ENCODE measurements around the gene RASGEF1B. TPM values are rescaled to one million over a fixed set of nuclear protein-coding genes. Genes with fewer than 3 reads are reported as not detected.
A peak's percentile ranks its signal among the peaks of the same experiment; 100 is the strongest.
"Not testable (repeated sequence)": the region's sequence is repeated elsewhere in the genome, so short reads cannot be mapped to it uniquely, and the experiment has no call there.

Gene RASGEF1B
- total RNA-seq, 2 experiments from 2014 or later, result 5.7 to 12.6 TPM

DNA sequence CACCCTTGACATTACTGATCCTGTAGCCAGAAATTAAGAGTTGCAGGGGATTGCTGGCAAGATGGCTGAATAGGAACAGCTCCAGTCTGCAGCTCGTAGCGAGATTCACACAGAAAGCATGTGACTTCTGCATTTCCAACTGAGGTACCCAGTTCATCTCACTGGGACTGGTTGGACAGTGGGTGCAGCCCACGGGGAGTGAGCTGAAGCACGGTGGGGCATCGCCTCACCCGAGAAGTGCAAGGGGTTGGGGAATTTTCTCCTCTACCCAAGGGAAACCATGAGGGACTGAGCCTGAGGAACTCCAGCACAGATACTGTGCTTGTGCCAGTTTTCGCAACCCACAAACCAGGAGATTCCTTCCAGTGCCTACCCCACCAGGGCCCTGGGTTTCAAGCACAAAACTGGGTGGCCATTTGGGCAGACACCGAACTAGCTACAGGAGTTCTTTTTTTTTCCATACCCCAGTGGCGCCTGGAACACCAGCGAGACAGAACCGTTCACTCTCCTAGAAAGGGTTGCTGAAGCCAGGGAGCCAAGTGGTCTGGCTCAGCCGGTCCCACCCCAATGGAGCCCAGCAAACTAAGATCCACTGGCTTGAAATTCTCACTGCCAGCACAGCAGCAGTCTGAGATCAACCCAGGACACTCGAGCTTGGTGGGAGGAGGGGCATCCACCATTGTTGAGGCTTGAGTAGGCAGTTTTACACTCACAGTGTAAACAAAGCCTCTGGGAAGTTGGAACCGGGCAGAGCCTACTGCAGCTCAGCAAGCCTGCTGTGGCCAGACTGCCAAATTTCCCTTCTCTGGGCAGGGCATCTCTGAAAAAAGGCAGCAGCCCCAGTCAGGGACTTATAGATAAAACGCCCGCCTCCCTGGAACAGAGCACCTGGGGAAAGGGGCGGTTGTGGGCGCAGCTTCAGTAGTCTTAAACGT lies 1.9 kb upstream of the RASGEF1B start:
- Histone ChIP-seq H3K4me1 (ENCODE audit: insufficient read depth, low read length, poor library complexity, severe bottlenecking) (peaks cover 28% of the 10 kb centered on the region), H3K27ac (ENCODE audit: low read depth, low read length, poor library complexity, severe bottlenecking) (peak overlapping the region; percentile 86), H3K4me3 (ENCODE audit: low read depth, low read length, poor library complexity, severe bottlenecking) (peak overlapping the region; percentile 84), H3K79me2 (ENCODE audit: insufficient read depth, low read depth, low read length) (peaks cover 26% of the 10 kb centered on the region), H2AFZ (ENCODE audit: low read length) (peak overlapping the region; percentile 89; the same call in 1 of the 2 replicates), H3K4me2 (ENCODE audit: low read length) (peak overlapping the region; percentile 91)
- not testable (repeated sequence) for H3K9me3 ChIP-seq (ENCODE audit: low read length); H3K36me3 ChIP-seq (ENCODE audit: insufficient read depth, low read length); BruUV-seq (replicated peaks); DNase-seq (ENCODE audit: low spot score); H3K9me2 ChIP-seq (ENCODE audit: insufficient read depth, low read length); H4K20me1 ChIP-seq (ENCODE audit: insufficient read depth, low read length)
- ChIA-PET POLR2A (interaction anchor here (0.6 to 3.8 kb wide), 15 partner anchors 11 to 409 kb away, joined by 3 to 21 read pairs (median 5); no protein-coding TSS in a partner anchor), CTCF (ENCODE audit: unreplicated experiment) (interaction anchor here (0.6 to 3.9 kb wide), 2 partner anchors 56 to 371 kb away, joined by 4 to 16 read pairs; no protein-coding TSS in a partner anchor)
- intact Hi-C loops (cut with micrococcal nuclease; ENCODE audit: unreplicated experiment), result loop anchor here (5.0 kb wide), 1 partner anchor 809 kb away; no protein-coding TSS in a partner anchor

DNA sequence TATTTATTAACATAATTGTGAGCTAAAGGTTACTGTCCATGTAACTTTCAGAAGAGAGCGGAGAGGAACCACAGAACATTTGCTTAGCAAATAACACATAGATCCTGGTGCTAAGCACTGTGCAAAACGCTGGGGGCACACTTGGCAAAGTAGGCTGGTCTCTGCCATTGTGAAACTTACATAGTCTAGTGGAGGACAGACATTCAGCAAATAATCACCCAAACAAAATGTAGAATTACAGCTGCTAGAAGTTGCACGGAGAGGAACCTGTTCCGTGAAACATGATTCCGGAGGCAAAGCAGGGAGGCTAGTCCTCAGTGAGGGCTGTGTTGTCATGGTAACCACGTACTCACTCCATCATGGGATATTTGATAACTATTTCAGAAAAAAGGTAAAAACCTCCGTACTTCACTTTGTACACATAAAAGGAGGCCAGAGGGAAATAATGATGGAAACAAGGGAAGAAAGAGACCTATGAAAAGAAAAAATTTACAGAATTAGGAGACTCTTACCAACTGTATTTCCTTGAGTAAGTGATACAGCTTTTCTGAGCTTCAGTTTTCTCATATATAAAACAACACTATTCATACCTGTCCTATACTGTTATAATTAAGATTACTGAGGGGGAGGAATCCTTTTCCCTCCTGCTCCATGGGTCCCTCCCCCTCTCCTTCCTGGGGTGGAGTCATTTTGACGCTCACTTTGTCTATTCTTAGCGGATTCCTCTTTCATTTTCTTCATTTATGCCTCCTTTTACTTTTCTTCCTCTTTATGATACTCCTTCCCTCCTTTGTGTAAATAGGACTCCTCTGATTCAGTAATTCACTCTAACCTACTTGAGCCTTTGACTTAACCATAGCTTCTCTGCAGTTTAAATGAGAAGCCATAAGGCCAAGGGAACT lies 825 bp upstream of the RASGEF1B start:
- ChIA-PET POLR2A (interaction anchor here (0.6 to 3.8 kb wide), 34 partner anchors 12 to 410 kb away, joined by 3 to 21 read pairs (median 4); no protein-coding TSS in a partner anchor), CTCF (ENCODE audit: unreplicated experiment) (interaction anchor here (0.5 to 3.9 kb wide), 4 partner anchors 92 to 441 kb away, joined by 3 to 16 read pairs (median 6); no protein-coding TSS in a partner anchor)
- peak overlapping the region; percentile 84 for H3K4me3 ChIP-seq (ENCODE audit: low read depth, low read length, poor library complexity, severe bottlenecking)
- peaks cover 9% of the 10 kb centered on the region; the same call in 1 of the 2 replicates for H3K9me3 ChIP-seq (ENCODE audit: low read length)
- peak; percentile 90 for DNase-seq (ENCODE audit: low spot score)
- H4K20me1 ChIP-seq (ENCODE audit: insufficient read depth, low read length), result 0 out of 2 replicates have a peak, but pooled peaks cover 3% of the 10 kb centered on the region
- peaks cover 31% of the 10 kb centered on the region for H3K4me1 ChIP-seq (ENCODE audit: insufficient read depth, low read length, poor library complexity, severe bottlenecking)
- intact Hi-C loops (cut with micrococcal nuclease; ENCODE audit: unreplicated experiment), result loop anchor here (1.0 to 5.0 kb wide), 2 partner anchors 90 to 810 kb away; no protein-coding TSS in a partner anchor
- H3K9me2 ChIP-seq (ENCODE audit: insufficient read depth, low read length), result no peaks in the 10 kb centered on the region
- H3K36me3 ChIP-seq (ENCODE audit: insufficient read depth, low read length), result no peaks in the 10 kb centered on the region
- no peak for TF ChIP-seq EZH2phosphoT487 (IDR thresholded peaks at IDR 0.05; ENCODE audit: borderline replicate concordance, low read depth, low read length)
- TF ChIP-seq, protein P1, sequence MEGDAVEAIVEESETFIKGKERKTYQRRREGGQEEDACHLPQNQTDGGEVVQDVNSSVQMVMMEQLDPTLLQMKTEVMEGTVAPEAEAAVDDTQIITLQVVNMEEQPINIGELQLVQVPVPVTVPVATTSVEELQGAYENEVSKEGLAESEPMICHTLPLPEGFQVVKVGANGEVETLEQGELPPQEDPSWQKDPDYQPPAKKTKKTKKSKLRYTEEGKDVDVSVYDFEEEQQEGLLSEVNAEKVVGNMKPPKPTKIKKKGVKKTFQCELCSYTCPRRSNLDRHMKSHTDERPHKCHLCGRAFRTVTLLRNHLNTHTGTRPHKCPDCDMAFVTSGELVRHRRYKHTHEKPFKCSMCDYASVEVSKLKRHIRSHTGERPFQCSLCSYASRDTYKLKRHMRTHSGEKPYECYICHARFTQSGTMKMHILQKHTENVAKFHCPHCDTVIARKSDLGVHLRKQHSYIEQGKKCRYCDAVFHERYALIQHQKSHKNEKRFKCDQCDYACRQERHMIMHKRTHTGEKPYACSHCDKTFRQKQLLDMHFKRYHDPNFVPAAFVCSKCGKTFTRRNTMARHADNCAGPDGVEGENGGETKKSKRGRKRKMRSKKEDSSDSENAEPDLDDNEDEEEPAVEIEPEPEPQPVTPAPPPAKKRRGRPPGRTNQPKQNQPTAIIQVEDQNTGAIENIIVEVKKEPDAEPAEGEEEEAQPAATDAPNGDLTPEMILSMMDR (conservative IDR thresholded peaks at IDR 0.05; ENCODE audit: low read length), result peak; percentile 82
- peak overlapping the region; percentile 91 for H3K4me2 ChIP-seq (ENCODE audit: low read length)
- peak overlapping the region; percentile 89 for H2AFZ ChIP-seq (ENCODE audit: low read length)
- no TSS peak for BruUV-seq (replicated peaks)
- H3K27ac ChIP-seq (ENCODE audit: low read depth, low read length, poor library complexity, severe bottlenecking), result peak overlapping the region; percentile 86
- H3K79me2 ChIP-seq (ENCODE audit: insufficient read depth, low read depth, low read length), result peaks cover 37% of the 10 kb centered on the region

DNA sequence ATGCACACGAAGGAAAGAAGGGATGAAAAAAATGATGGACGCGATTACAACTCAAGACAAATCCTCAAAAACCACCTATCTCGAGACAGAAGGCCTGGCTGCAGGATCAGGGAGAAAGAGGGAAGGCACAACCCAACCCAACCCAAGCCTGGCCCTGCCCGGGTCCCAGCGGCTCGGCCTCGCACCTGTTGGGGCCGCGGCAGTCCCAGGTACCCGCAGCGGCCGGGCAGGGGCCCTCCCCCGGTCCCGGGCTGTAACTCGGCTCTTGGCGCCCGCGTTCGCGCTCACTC lies 464 bp downstream of the RASGEF1B start:
- CTCF ChIA-PET (ENCODE audit: unreplicated experiment), result interaction anchor here (0.6 to 3.9 kb wide), 5 partner anchors 11 to 802 kb away, joined by 3 to 16 read pairs (median 3); no protein-coding TSS in a partner anchor

More for the DNA sequence above, 464 bp downstream of the RASGEF1B start:
- H2AFZ ChIP-seq (ENCODE audit: low read length), result peak overlapping the region; percentile 89; the same call in 1 of the 2 replicates
- intact Hi-C loops (cut with micrococcal nuclease; ENCODE audit: unreplicated experiment), result loop anchor here (1.0 to 5.0 kb wide), 3 partner anchors 136 to 811 kb away; no protein-coding TSS in a partner anchor
- H3K36me3 ChIP-seq (ENCODE audit: insufficient read depth, low read length), result no peaks in the 10 kb centered on the region
- H3K4me3 ChIP-seq (ENCODE audit: low read depth, low read length, poor library complexity, severe bottlenecking), result peak overlapping the region; percentile 84
- no peak for DNase-seq (ENCODE audit: low spot score)
- no peaks in the 10 kb centered on the region for H3K9me2 ChIP-seq (ENCODE audit: insufficient read depth, low read length)
- peaks cover 8% of the 10 kb centered on the region for H4K20me1 ChIP-seq (ENCODE audit: insufficient read depth, low read length)
- no peak for TF ChIP-seq EZH2phosphoT487 (IDR thresholded peaks at IDR 0.05; ENCODE audit: borderline replicate concordance, low read depth, low read length)
- TF ChIP-seq, protein P1 (conservative IDR thresholded peaks at IDR 0.05; ENCODE audit: low read length), result peak; percentile 3; the same call in 1 of the 2 replicates
- peak overlapping the region; percentile 91 for H3K4me2 ChIP-seq (ENCODE audit: low read length)
- peaks cover 44% of the 10 kb centered on the region for H3K79me2 ChIP-seq (ENCODE audit: insufficient read depth, low read depth, low read length)
- BruUV-seq (replicated peaks), result no TSS peak
- H3K4me1 ChIP-seq (ENCODE audit: insufficient read depth, low read length, poor library complexity, severe bottlenecking), result peaks cover 36% of the 10 kb centered on the region
- peak overlapping the region; percentile 86 for H3K27ac ChIP-seq (ENCODE audit: low read depth, low read length, poor library complexity, severe bottlenecking)
- POLR2A ChIA-PET, result interaction anchor here (0.7 to 3.8 kb wide), 29 partner anchors 9 to 414 kb away, joined by 3 to 21 read pairs (median 4); no protein-coding TSS in a partner anchor
- peaks cover 9% of the 10 kb centered on the region; the same call in 1 of the 2 replicates for H3K9me3 ChIP-seq (ENCODE audit: low read length)

All from OCI-LY7 (cell line).